Parathyroid adenoma (tissue), 2 donors: ENCODE results near the gene GBA2.

Source experiments
- H2AFZ ChIP-seq: fragments of 300-600 bp; sonication (generic); one replicate; pipeline ENCODE4 v1.7.0; 2017; ENCODE audit warnings: antibody characterized with exemption, mild to moderate bottlenecking
- H3K27ac ChIP-seq: fragments of 300-600 bp; sonication (generic); one replicate; pipeline ENCODE4 v1.7.0; 2017
- H3K27me3 ChIP-seq: fragments of 300-600 bp; sonication (generic); one replicate; pipeline ENCODE4 v1.7.0; 2017; ENCODE audit warnings: low read length; ENCODE audit not compliant: control insufficient read depth, insufficient read depth
- H3K36me3 ChIP-seq: fragments of 300-600 bp; sonication (generic); one replicate; pipeline ENCODE4 v1.7.0; 2017; ENCODE audit warnings: low read length; ENCODE audit not compliant: control insufficient read depth, insufficient read depth
- H3K4me1 ChIP-seq: fragments of 300-600 bp; sonication (generic); one replicate; pipeline ENCODE4 v1.7.0; 2017; ENCODE audit warnings: control low read depth
- H3K4me2 ChIP-seq: fragments of 300-600 bp; sonication (generic); one replicate; pipeline ENCODE4 v1.7.0; 2017; ENCODE audit warnings: low read length
- H3K4me3 ChIP-seq: fragments of 300-600 bp; sonication (generic); one replicate; pipeline ENCODE4 v1.7.0; 2017; ENCODE audit warnings: low read depth, low read length
- H3K79me2 ChIP-seq: fragments of 300-600 bp; sonication (generic); one replicate; pipeline ENCODE4 v1.7.0; 2017; ENCODE audit warnings: control low read depth
- H3K9ac ChIP-seq: fragments of 300-600 bp; sonication (generic); one replicate; pipeline ENCODE4 v1.7.0; 2017; ENCODE audit warnings: mild to moderate bottlenecking
- H3K9me3 ChIP-seq: fragments of 300-600 bp; sonication (generic); one replicate; pipeline ENCODE4 v1.7.0; 2017; ENCODE audit warnings: low read length; ENCODE audit not compliant: control insufficient read depth
- CTCF ChIP-seq: fragments of 300-600 bp; sonication (generic); IDR thresholded peaks from one replicate; pipeline ENCODE4 v1.7.0; 2017; ENCODE audit warnings: antibody characterized with exemption, mild to moderate bottlenecking
- donor health status: primary hyperparathyroidism.

The GBA2 gene

DNA sequence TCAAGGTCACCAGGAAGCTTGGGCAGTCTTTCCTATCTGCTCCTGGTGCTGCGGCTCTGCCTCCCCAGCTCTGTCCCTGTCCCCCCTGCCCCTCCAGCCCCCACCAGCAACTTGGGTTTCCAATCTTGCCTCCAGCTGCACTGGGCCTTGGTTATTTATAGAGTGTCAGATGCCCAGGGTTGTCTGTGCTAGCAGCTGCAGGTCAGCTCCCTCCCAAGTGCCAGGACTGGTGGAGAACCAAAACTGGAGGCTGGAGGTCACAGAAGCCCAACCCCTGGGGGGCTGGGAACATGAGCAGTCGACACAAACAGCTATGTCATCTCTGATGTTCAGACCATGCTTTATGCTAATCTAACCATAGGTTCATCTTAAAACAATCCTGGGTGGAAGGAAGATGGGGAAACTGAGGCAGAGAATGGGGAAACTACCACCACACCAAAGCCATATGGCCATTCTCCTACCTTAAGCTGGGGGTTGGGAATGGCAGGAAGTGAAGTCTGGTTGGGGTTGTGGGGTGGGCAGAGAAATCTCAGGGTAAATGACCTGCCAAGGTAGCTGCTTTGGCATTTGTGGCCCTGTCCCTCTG is 61.0 kb downstream of the GBA2 start:
- Histone ChIP-seq H3K4me1 (peaks cover 8% of the 10 kb centered on the region), H3K27ac (no peak overlapping the region), H3K27me3 (no peaks in the 10 kb centered on the region), H3K36me3 (no peaks in the 10 kb centered on the region), H3K9ac (no peak overlapping the region), H2AFZ (no peak overlapping the region), H3K4me3 (no peak overlapping the region), H3K9me3 (no peaks in the 10 kb centered on the region), H3K79me2 (no peaks in the 10 kb centered on the region), H3K4me2 (no peak overlapping the region)
- no peak for TF ChIP-seq CTCF

- H3K9ac ChIP-seq: no peak overlapping the region
- no peaks in the 10 kb centered on the region for H3K79me2 ChIP-seq
- no peaks in the 10 kb centered on the region for H3K9me3 ChIP-seq
- H3K4me3 ChIP-seq: no peak overlapping the region
- no peak overlapping the region for H2AFZ ChIP-seq
- H3K36me3 ChIP-seq: no peaks in the 10 kb centered on the region
- TF ChIP-seq CTCF: no peak
- no peak overlapping the region for H3K4me2 ChIP-seq
- H3K4me1 ChIP-seq: peaks cover 8% of the 10 kb centered on the region
- peak overlapping the region; percentile 70 for H3K27ac ChIP-seq
- no peaks in the 10 kb centered on the region for H3K27me3 ChIP-seq
Observed at GRCh38 chr9:35687306-35687705, 61.7 kb downstream of the GBA2 start.
